Caco-2 (cell line): Measurements from ENCODE around the gene MSLN. TPM values are rescaled to one million over a fixed set of nuclear protein-coding genes. Genes with fewer than 3 reads are reported as not detected.

Experiments used
- BruUV-seq: library from RNA; stranded (reverse); fragments of 400-500 nt; replicated peaks from 2 replicates; lab custom pipeline; 2021; lab: Mats Ljungman, UMichigan
- CTCF ChIA-PET: fragments of 300-600 bp; sonication (Branson Sonifier 250); formaldehyde crosslinking; loops from one replicate; lab custom pipeline; 2022; ENCODE audit warnings: antibody characterized with exemption; lab: Charles Lee
- POLR2A ChIA-PET: fragments of 300-600 bp; sonication (Branson Sonifier 250); formaldehyde crosslinking; loops from one replicate; lab custom pipeline; 2022; ENCODE audit warnings: antibody characterized with exemption; lab: Charles Lee
- DNase-seq, 2 experiments: peaks; one replicate each; pipeline versions ENCODE4 v3.0.0 to v3.0.0-alpha.2; 2020 to 2022
- H3K27me3 ChIP-seq: replicated peaks from 2 replicates; pipeline ENCODE4 v1.6.0; 2011; ENCODE audit warnings: low read length; ENCODE audit not compliant: control insufficient read depth, insufficient read depth
- H3K36me3 ChIP-seq: 2 replicates; pipeline ENCODE4 v1.5.1; 2011; ENCODE audit warnings: low read length; ENCODE audit not compliant: control insufficient read depth, insufficient read depth
- H3K4me1 ChIP-seq: fragments of 250-450 bp; sonication (Bioruptor Pico); 2 replicates; pipeline ENCODE4 v1.5.1; 2020; ENCODE audit warnings: mild to moderate bottlenecking
- H3K4me3 ChIP-seq: 2 replicates; pipeline ENCODE4 v1.5.1; 2011; ENCODE audit warnings: low read depth, mild to moderate bottlenecking, control low read depth, low read length
- H3K9me3 ChIP-seq: fragments of 250-450 bp; sonication (Bioruptor Pico); 2 replicates; pipeline ENCODE4 v1.5.1; 2020; ENCODE audit warnings: mild to moderate bottlenecking, moderate library complexity
- H3K27ac Mint-ChIP-seq: one replicate; pipeline ENCODE4 v1.8.0; 2022; ENCODE audit warnings: mixed read lengths; ENCODE audit not compliant: unreplicated experiment
- H3K27me3 Mint-ChIP-seq: one replicate; pipeline ENCODE4 v1.8.0; 2022; ENCODE audit warnings: mixed read lengths; ENCODE audit not compliant: insufficient read depth, unreplicated experiment
- H3K36me3 Mint-ChIP-seq: one replicate; pipeline ENCODE4 v1.8.0; 2022; ENCODE audit warnings: mild to moderate bottlenecking, mixed read lengths; ENCODE audit not compliant: insufficient read depth, unreplicated experiment
- H3K4me1 Mint-ChIP-seq: one replicate; pipeline ENCODE4 v1.8.0; 2022; ENCODE audit warnings: low read depth, mixed read lengths; ENCODE audit not compliant: unreplicated experiment
- H3K4me3 Mint-ChIP-seq: one replicate; pipeline ENCODE4 v1.8.0; 2022; ENCODE audit warnings: mild to moderate bottlenecking, moderate library complexity, mixed read lengths; ENCODE audit not compliant: unreplicated experiment
- H3K9me3 Mint-ChIP-seq: one replicate; pipeline ENCODE4 v1.8.0; 2022; ENCODE audit warnings: mixed read lengths; ENCODE audit not compliant: unreplicated experiment
- CTCF ChIP-seq, 2 experiments: fragments of 200-600 bp in 1 of 2; IDR thresholded peaks; 1 replicate in 1 of 2; 2 replicates in 1 of 2; pipeline versions ENCODE4 v1.5.1 to v1.8.0; 2011 to 2022; ENCODE audit warnings: antibody characterized with exemption in 1 of 2, control low read depth in 1 of 2, inconsistent platforms in 1 of 2, low read depth in 1 of 2, low read length in 1 of 2, mild to moderate bottlenecking in 1 of 2, moderate library complexity in 1 of 2; ENCODE audit not compliant: insufficient read depth in 1 of 2, severe bottlenecking in 1 of 2, unreplicated experiment in 1 of 2
- intact Hi-C: fragments of 100-400 bp; cut with micrococcal nuclease; formaldehyde crosslinking; loops from one replicate; pipeline ENCODE4 v1.10.0; 2022; ENCODE audit not compliant: unreplicated experiment
- total RNA-seq: library from RNA; stranded (reverse); gene quantifications from 2 replicates; pipeline ENCODE4 v1.2.3, GENCODE V29; 2022

The MSLN gene
- total RNA-seq, 1 experiment from 2014 or later = 0.36 TPM

GRCh38 chr16:766820-767640 lies 6.5 kb downstream of the MSLN start:
- ChIA-PET CTCF (interaction anchor here (0.6 kb wide), 1 partner anchor 395 kb away, joined by 3 read pairs; no protein-coding TSS in a partner anchor), POLR2A (no interaction called here)
- no peaks in the 10 kb centered on the region for H3K4me1 Mint-ChIP-seq
- no peak overlapping the region for H3K4me3 ChIP-seq
- DNase-seq = no peak
- H3K9me3 ChIP-seq = no peaks in the 10 kb centered on the region
- no TSS peak for BruUV-seq
- H3K9me3 Mint-ChIP-seq = no peaks in the 10 kb centered on the region
- 0 out of 2 replicates have a peak, but pooled peaks cover 5% of the 10 kb centered on the region for H3K4me1 ChIP-seq
- no peak overlapping the region for H3K4me3 Mint-ChIP-seq
- no peaks in the 10 kb centered on the region for H3K27me3 Mint-ChIP-seq
- H3K36me3 Mint-ChIP-seq = no peaks in the 10 kb centered on the region
- intact Hi-C loops = no loop called here
- no peaks in the 10 kb centered on the region for H3K36me3 ChIP-seq
- no peaks in the 10 kb centered on the region for H3K27me3 ChIP-seq
- no peak overlapping the region for H3K27ac Mint-ChIP-seq
- TF ChIP-seq CTCF (IDR thresholded peaks at IDR 0.05; ENCODE audit: insufficient read depth in 1 of 2, low read depth in 1 of 2, low read length in 1 of 2, severe bottlenecking in 1 of 2, unreplicated experiment in 1 of 2) = no peak

GRCh38 chr16:767743-768235 lies 7.3 kb downstream of the MSLN start:
- no TSS peak for BruUV-seq
- H3K9me3 ChIP-seq = no peaks in the 10 kb centered on the region
- no peaks in the 10 kb centered on the region for H3K36me3 ChIP-seq
- H3K4me1 ChIP-seq = 0 out of 2 replicates have a peak, but pooled peaks cover 2% of the 10 kb centered on the region
- Mint-ChIP-seq H3K27me3 (no peaks in the 10 kb centered on the region), H3K9me3 (no peaks in the 10 kb centered on the region), H3K36me3 (no peaks in the 10 kb centered on the region), H3K4me3 (no peak overlapping the region), H3K27ac (no peak overlapping the region), H3K4me1 (no peaks in the 10 kb centered on the region)
- POLR2A ChIA-PET = no interaction called here
- no peak overlapping the region for H3K4me3 ChIP-seq
- DNase-seq = no peak
- TF ChIP-seq CTCF (IDR thresholded peaks at IDR 0.05; ENCODE audit: insufficient read depth in 1 of 2, low read depth in 1 of 2, low read length in 1 of 2, severe bottlenecking in 1 of 2, unreplicated experiment in 1 of 2) = no peak
- no peaks in the 10 kb centered on the region for H3K27me3 ChIP-seq
- CTCF ChIA-PET = no interaction called here
- intact Hi-C loops = no loop called here

DNA sequence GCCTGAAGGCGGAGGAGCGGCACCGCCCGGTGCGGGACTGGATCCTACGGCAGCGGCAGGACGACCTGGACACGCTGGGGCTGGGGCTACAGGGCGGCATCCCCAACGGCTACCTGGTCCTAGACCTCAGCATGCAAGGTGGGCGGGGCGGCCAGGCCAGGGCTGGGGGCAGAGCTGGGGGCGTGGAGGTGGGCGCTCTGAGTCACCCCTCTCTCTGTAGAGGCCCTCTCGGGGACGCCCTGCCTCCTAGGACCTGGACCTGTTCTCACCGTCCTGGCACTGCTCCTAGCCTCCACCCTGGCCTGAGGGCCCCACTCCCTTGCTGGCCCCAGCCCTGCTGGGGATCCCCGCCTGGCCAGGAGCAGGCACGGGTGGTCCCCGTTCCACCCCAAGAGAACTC lies 7.9 kb downstream of the MSLN start:
- ChIA-PET POLR2A (no interaction called here), CTCF (no interaction called here)
- Histone ChIP-seq H3K36me3 (no peaks in the 10 kb centered on the region), H3K27me3 (no peaks in the 10 kb centered on the region), H3K9me3 (no peaks in the 10 kb centered on the region), H3K4me1 (0 out of 2 replicates have a peak, but pooled peaks cover 2% of the 10 kb centered on the region), H3K4me3 (no peak overlapping the region)
- H3K27me3 Mint-ChIP-seq = no peaks in the 10 kb centered on the region
- no TSS peak for BruUV-seq
- H3K4me3 Mint-ChIP-seq = no peak overlapping the region
- intact Hi-C loops = no loop called here
- no peaks in the 10 kb centered on the region for H3K36me3 Mint-ChIP-seq
- no peak for TF ChIP-seq CTCF (IDR thresholded peaks at IDR 0.05; ENCODE audit: insufficient read depth in 1 of 2, low read depth in 1 of 2, low read length in 1 of 2, severe bottlenecking in 1 of 2, unreplicated experiment in 1 of 2)
- no peaks in the 10 kb centered on the region for H3K9me3 Mint-ChIP-seq
- H3K27ac Mint-ChIP-seq = no peak overlapping the region
- no peaks in the 10 kb centered on the region for H3K4me1 Mint-ChIP-seq
- DNase-seq = no peak
